ENCODE measurements around the gene ARPC2. TPM values are rescaled to one million over a fixed set of nuclear protein-coding genes. Genes with fewer than 3 reads are reported as not detected.
A peak's percentile ranks its signal among the peaks of the same experiment; 100 is the strongest.
"Not testable (repeated sequence)": the region's sequence is repeated elsewhere in the genome, so short reads cannot be mapped to it uniquely, and the experiment has no call there.

Gene ARPC2
- polyA plus RNA-seq (2011; rRNA removed) (548 and 666 TPM in 2 replicates), polyA minus RNA-seq (2011; rRNA and poly(A)+ RNA removed) (295 and 307 TPM in 2 replicates)

GRCh38 chr2:218216674-218217359 is at the start of gene ARPC2:
ARPC2 (plus strand) TSS chr2:218217189; CDS start chr2:218217471, 282 bp downstream.
- H3K27me3 ChIP-seq (ENCODE audit: control insufficient read depth, insufficient read depth, low read length), result no peaks in the 10 kb centered on the region

GRCh38 chr2:218168016-218168415 is 49.0 kb upstream of the ARPC2 start:
- ChIA-PET CTCF (interaction anchor here (0.6 to 1.5 kb wide), 3 partner anchors 14 to 377 kb away, joined by 3 to 5 read pairs (median 3); no protein-coding TSS in a partner anchor), POLR2A (no interaction called here)
- Histone ChIP-seq H3K27me3 (ENCODE audit: control insufficient read depth, insufficient read depth, low read length) (peaks cover 48% of the 10 kb centered on the region), H3K4me3 (ENCODE audit: low read depth, low read length) (no peak overlapping the region), H3K9me3 (ENCODE audit: control insufficient read depth, insufficient read depth, low read length) (no peaks in the 10 kb centered on the region), H3K27ac (ENCODE audit: low read depth, low read length) (no peak overlapping the region)
- no peak for DNase-seq (ENCODE audit: low read depth, low spot score)
- TF ChIP-seq CTCF (IDR thresholded peaks at IDR 0.05; ENCODE audit: low read depth, low read length), result no peak

More at GRCh38 chr2:218216674-218217359, at the start of gene ARPC2:
- Histone ChIP-seq H3K9me3 (ENCODE audit: control insufficient read depth, insufficient read depth, low read length) (peaks cover 6% of the 10 kb centered on the region; the same call in 1 of the 2 replicates), H3K4me3 (ENCODE audit: low read depth, low read length) (peak within 1 kb of the TSS; percentile 96), H3K27ac (ENCODE audit: low read depth, low read length) (peak within 1 kb of the TSS; percentile 93)
- DNase-seq (ENCODE audit: low read depth, low spot score), result peak; percentile 88
- POLR2A ChIA-PET, result interaction anchor here (0.8 kb wide), 1 partner anchor 12 kb away, joined by 5 read pairs; no protein-coding TSS in a partner anchor
- no peak for TF ChIP-seq CTCF (IDR thresholded peaks at IDR 0.05; ENCODE audit: low read depth, low read length)
- CTCF ChIA-PET, result no interaction called here

- Histone ChIP-seq H3K27me3 (ENCODE audit: control insufficient read depth, insufficient read depth, low read length) (peaks cover 39% of the 10 kb centered on the region), H3K4me3 (ENCODE audit: low read depth, low read length) (no peak overlapping the region), H3K27ac (ENCODE audit: low read depth, low read length) (no peak overlapping the region), H3K9me3 (ENCODE audit: control insufficient read depth, insufficient read depth, low read length) (no peaks in the 10 kb centered on the region)
- peak; percentile 68 for TF ChIP-seq CTCF (IDR thresholded peaks at IDR 0.05; ENCODE audit: low read depth, low read length)
- CTCF ChIA-PET, result interaction anchor here (0.6 to 1.5 kb wide), 3 partner anchors 13 to 378 kb away, joined by 3 to 5 read pairs (median 3); no protein-coding TSS in a partner anchor
- no peak for DNase-seq (ENCODE audit: low read depth, low spot score)
- POLR2A ChIA-PET, result no interaction called here
These were observed 48.1 kb upstream of the ARPC2 start for GRCh38 chr2:218168635-218169462.

- no peaks in the 10 kb centered on the region for H3K9me3 ChIP-seq (ENCODE audit: control insufficient read depth, insufficient read depth, low read length)
- no peak for TF ChIP-seq CTCF (IDR thresholded peaks at IDR 0.05; ENCODE audit: low read depth, low read length)
- POLR2A ChIA-PET, result no interaction called here
- H3K27ac ChIP-seq (ENCODE audit: low read depth, low read length), result no peak overlapping the region
- no peak overlapping the region for H3K4me3 ChIP-seq (ENCODE audit: low read depth, low read length)
- H3K27me3 ChIP-seq (ENCODE audit: control insufficient read depth, insufficient read depth, low read length), result peaks cover 37% of the 10 kb centered on the region
- CTCF ChIA-PET, result no interaction called here
- DNase-seq (ENCODE audit: low read depth, low spot score), result no peak
These were observed 47.0 kb upstream of the ARPC2 start for GRCh38 chr2:218169757-218170546.

- POLR2A ChIA-PET, CTCF ChIA-PET: not testable (repeated sequence)
These were observed 45.2 kb upstream of the ARPC2 start for GRCh38 chr2:218171744-218172143.

More at GRCh38 chr2:218171744-218172143, 45.2 kb upstream of the ARPC2 start:
- H3K4me3 ChIP-seq (ENCODE audit: low read depth, low read length); H3K27ac ChIP-seq (ENCODE audit: low read depth, low read length); H3K9me3 ChIP-seq (ENCODE audit: control insufficient read depth, insufficient read depth, low read length); DNase-seq (ENCODE audit: low read depth, low spot score): not testable (repeated sequence)
- peaks cover 28% of the 10 kb centered on the region for H3K27me3 ChIP-seq (ENCODE audit: control insufficient read depth, insufficient read depth, low read length)
